ENCODE data around the gene PLEKHH1.

GRCh38 chr14:67526676-67527459 lies 6.2 kb upstream of the PLEKHH1 start:
- TF ChIP-seq CTCF (IDR thresholded peaks at IDR 0.05), result peak; percentile 34 to 67 (median 55)
- no peak for TF ChIP-seq POLR2A (IDR thresholded peaks at IDR 0.05)
- TF ChIP-seq EP300 (IDR thresholded peaks at IDR 0.05), result no peak

Measured in tibial nerve (tissue), 4 donors.